Measurements from ENCODE around the gene CACNA1E. TPM values are rescaled to one million over a fixed set of nuclear protein-coding genes. Genes with fewer than 3 reads are reported as not detected.

The CACNA1E gene
- total and polyA plus RNA-seq, 2 of the 13 experiments (the other 11 are each of a cell fraction or from before 2014, with no cell fraction given): not detected

DNA sequence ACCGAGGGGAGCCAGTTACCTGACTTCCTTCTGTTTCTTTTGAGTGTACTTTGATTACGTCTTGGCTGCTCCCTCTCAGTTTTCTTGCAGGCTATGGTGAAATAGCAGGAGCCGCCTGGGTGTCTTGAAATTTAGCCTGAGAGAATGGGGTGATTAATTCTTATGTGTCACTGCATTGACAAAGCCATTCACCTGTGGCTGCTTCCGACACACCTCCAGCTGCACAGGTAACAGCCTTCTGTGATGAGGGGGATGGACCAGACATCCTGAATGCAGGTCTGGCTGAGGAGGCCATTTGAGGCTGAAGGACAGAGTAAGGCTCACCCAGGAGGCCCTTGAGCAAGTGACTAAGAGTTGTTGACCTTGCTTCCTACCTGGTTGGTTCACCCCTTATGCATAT lies 16.5 kb downstream of the CACNA1E start:
- 30% methylated on average over 4 of the region's 4 CpGs for WGBS (ENCODE audit: low lambda C conversion rate)
- FAIRE-seq (no peak), DNase-seq (ENCODE audit: low spot score) (no peak), ATAC-seq (no peak)
- Histone ChIP-seq H3K4me2 (ENCODE audit: low read depth, low read length) (no peak overlapping the region), H3K9me3 (ENCODE audit: low read length) (no peaks in the 10 kb centered on the region), H2AFZ (ENCODE audit: low read length) (no peak overlapping the region), H3K27ac (ENCODE audit: extremely low read length, insufficient read depth, low read length) (no peak overlapping the region), H3K9ac (ENCODE audit: insufficient read depth, low read depth, low read length) (no peak overlapping the region), H3K27me3 (ENCODE audit: control insufficient read depth in 1 of 2, insufficient read depth in 2 of 2, low read length in 2 of 2) (no peaks in the 10 kb centered on the region), H3K4me3 (replicated peaks in 1 of 3; ENCODE audit: insufficient read depth in 1 of 3, low read depth in 2 of 3, low read length in 3 of 3) (no peak overlapping the region), H3K79me2 (ENCODE audit: insufficient read depth, low read length) (no peaks in the 10 kb centered on the region), H3K4me1 (ENCODE audit: insufficient read depth, low read length) (peaks cover 11% of the 10 kb centered on the region; the same call in 1 of the 2 replicates), H4K20me1 (ENCODE audit: insufficient read depth, low read length) (no peaks in the 10 kb centered on the region; the same call in 1 of the 2 replicates), H3K36me3 (replicated peaks in 1 of 2; ENCODE audit: control insufficient read depth in 1 of 2, insufficient read depth in 2 of 2, low read length in 2 of 2) (no peaks in the 10 kb centered on the region)
- ChIA-PET POLR2A (no interaction called here), CTCF (ENCODE audit: low intra/inter-chr PET ratio, low total read pairs) (no interaction called here)
- no TSS peak for BruUV-seq (replicated peaks)
- intact Hi-C loops (cut with micrococcal nuclease; ENCODE audit: unreplicated experiment): no loop called here
- in situ Hi-C loops (cut with HindIII; ENCODE audit: extremely low pct_ligation_motif_present, low pct_unique_long_range_greater_than_20kb): no loop called here
- TF ChIP-seq ZNF484 (CRISPR knock-in tag; IDR thresholded peaks at IDR 0.05; ENCODE audit: borderline replicate concordance, low read depth) (no peak), GATAD1 (CRISPR knock-in tag; IDR thresholded peaks at IDR 0.05) (no peak), BRCA1 (CRISPR knock-in tag; IDR thresholded peaks at IDR 0.05) (no peak), HNRNPUL1 (IDR thresholded peaks at IDR 0.05; ENCODE audit: low read depth, low read length) (no peak), NCOR1 (IDR thresholded peaks at IDR 0.05; ENCODE audit: borderline replicate concordance, low read length) (no peak), ZMYM4 (CRISPR knock-in tag; IDR thresholded peaks at IDR 0.05) (no peak), TOPORS (CRISPR knock-in tag; IDR thresholded peaks at IDR 0.05) (no peak), MZF1 (CRISPR knock-in tag; IDR thresholded peaks at IDR 0.05; ENCODE audit: borderline replicate concordance) (no peak), ZNF83 (CRISPR knock-in tag; IDR thresholded peaks at IDR 0.05; ENCODE audit: borderline replicate concordance) (no peak)
- TF ChIP-seq, protein P1, sequence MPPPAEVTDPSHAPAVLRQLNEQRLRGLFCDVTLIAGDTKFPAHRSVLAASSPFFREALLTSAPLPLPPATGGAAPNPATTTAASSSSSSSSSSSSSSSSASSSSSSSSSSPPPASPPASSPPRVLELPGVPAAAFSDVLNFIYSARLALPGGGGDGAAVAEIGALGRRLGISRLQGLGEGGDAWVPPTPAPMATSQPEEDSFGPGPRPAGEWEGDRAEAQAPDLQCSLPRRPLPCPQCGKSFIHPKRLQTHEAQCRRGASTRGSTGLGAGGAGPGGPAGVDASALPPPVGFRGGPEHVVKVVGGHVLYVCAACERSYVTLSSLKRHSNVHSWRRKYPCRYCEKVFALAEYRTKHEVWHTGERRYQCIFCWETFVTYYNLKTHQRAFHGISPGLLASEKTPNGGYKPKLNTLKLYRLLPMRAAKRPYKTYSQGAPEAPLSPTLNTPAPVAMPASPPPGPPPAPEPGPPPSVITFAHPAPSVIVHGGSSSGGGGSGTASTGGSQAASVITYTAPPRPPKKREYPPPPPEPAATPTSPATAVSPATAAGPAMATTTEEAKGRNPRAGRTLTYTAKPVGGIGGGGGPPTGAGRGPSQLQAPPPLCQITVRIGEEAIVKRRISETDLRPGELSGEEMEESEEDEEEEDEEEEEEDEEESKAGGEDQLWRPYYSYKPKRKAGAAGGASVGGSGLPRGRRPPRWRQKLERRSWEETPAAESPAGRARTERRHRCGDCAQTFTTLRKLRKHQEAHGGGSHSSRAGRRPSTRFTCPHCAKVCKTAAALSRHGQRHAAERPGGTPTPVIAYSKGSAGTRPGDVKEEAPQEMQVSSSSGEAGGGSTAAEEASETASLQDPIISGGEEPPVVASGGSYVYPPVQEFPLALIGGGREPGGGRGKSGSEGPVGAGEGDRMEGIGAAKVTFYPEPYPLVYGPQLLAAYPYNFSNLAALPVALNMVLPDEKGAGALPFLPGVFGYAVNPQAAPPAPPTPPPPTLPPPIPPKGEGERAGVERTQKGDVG (CRISPR knock-in tag; IDR thresholded peaks at IDR 0.05; ENCODE audit: borderline replicate concordance): no peak
- TF ChIP-seq, protein P2, sequence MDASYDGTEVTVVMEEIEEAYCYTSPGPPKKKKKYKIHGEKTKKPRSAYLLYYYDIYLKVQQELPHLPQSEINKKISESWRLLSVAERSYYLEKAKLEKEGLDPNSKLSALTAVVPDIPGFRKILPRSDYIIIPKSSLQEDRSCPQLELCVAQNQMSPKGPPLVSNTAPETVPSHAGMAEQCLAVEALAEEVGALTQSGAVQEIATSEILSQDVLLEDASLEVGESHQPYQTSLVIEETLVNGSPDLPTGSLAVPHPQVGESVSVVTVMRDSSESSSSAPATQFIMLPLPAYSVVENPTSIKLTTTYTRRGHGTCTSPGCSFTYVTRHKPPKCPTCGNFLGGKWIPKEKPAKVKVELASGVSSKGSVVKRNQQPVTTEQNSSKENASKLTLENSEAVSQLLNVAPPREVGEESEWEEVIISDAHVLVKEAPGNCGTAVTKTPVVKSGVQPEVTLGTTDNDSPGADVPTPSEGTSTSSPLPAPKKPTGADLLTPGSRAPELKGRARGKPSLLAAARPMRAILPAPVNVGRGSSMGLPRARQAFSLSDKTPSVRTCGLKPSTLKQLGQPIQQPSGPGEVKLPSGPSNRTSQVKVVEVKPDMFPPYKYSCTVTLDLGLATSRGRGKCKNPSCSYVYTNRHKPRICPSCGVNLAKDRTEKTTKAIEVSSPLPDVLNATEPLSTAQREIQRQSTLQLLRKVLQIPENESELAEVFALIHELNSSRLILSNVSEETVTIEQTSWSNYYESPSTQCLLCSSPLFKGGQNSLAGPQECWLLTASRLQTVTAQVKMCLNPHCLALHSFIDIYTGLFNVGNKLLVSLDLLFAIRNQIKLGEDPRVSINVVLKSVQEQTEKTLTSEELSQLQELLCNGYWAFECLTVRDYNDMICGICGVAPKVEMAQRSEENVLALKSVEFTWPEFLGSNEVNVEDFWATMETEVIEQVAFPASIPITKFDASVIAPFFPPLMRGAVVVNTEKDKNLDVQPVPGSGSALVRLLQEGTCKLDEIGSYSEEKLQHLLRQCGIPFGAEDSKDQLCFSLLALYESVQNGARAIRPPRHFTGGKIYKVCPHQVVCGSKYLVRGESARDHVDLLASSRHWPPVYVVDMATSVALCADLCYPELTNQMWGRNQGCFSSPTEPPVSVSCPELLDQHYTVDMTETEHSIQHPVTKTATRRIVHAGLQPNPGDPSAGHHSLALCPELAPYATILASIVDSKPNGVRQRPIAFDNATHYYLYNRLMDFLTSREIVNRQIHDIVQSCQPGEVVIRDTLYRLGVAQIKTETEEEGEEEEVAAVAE (CRISPR knock-in tag; IDR thresholded peaks at IDR 0.05; ENCODE audit: borderline replicate concordance): no peak

Data from HepG2 (cell line).